GM23248 (cell line): ENCODE data around the gene TRIM69. TPM values are rescaled to one million over a fixed set of nuclear protein-coding genes. Genes with fewer than 3 reads are reported as not detected.
"Not testable (repeated sequence)": the region's sequence is repeated elsewhere in the genome, so short reads cannot be mapped to it uniquely, and the experiment has no call there.

Experiments used
- DNase-seq: peaks from one replicate; pipeline ENCODE4 v3.0.0-alpha.2; 2015
- H2AFZ ChIP-seq: fragments of 200-600 bp; sonication (generic); 2 replicates; pipeline ENCODE4 v1.6.1; 2016; ENCODE audit warnings: antibody characterized with exemption
- H3F3A ChIP-seq: fragments of 200-600 bp; sonication (generic); 2 replicates; pipeline ENCODE4 v1.6.1; 2016; ENCODE audit warnings: mild to moderate bottlenecking, antibody characterized with exemption, mixed run types; ENCODE audit not compliant: insufficient read depth
- H3K27ac ChIP-seq: fragments of 200-600 bp; sonication (generic); 2 replicates; pipeline ENCODE4 v1.5.1; 2016; ENCODE audit warnings: mild to moderate bottlenecking
- H3K27me3 ChIP-seq: fragments of 200-600 bp; sonication (generic); replicated peaks from 2 replicates; pipeline ENCODE4 v1.6.1; 2016; ENCODE audit warnings: mild to moderate bottlenecking; ENCODE audit not compliant: insufficient read depth
- H3K36me3 ChIP-seq: fragments of 200-600 bp; sonication (generic); 2 replicates; pipeline ENCODE4 v1.6.1; 2016; ENCODE audit warnings: low read depth, mild to moderate bottlenecking
- H3K4me1 ChIP-seq: fragments of 200-600 bp; sonication (generic); 2 replicates; pipeline ENCODE4 v1.6.1; 2016; ENCODE audit warnings: mild to moderate bottlenecking; ENCODE audit not compliant: insufficient read depth
- H3K4me2 ChIP-seq: fragments of 200-600 bp; sonication (generic); one replicate; pipeline ENCODE4 v1.6.1; 2016; ENCODE audit warnings: mild to moderate bottlenecking; ENCODE audit not compliant: unreplicated experiment
- H3K4me3 ChIP-seq: fragments of 200-600 bp; sonication (generic); 2 replicates; pipeline ENCODE4 v1.5.1; 2016; ENCODE audit warnings: mild to moderate bottlenecking
- H3K79me2 ChIP-seq: fragments of 200-600 bp; sonication (generic); 2 replicates; pipeline ENCODE4 v1.6.1; 2016; ENCODE audit warnings: mild to moderate bottlenecking; ENCODE audit not compliant: insufficient read depth
- H3K9ac ChIP-seq: fragments of 200-600 bp; sonication (generic); 2 replicates; pipeline ENCODE4 v1.6.1; 2016; ENCODE audit warnings: mild to moderate bottlenecking
- H3K9me2 ChIP-seq: fragments of 200-600 bp; sonication (generic); 2 replicates; pipeline ENCODE4 v1.6.1; 2016; ENCODE audit warnings: mixed run types, mild to moderate bottlenecking, moderate library complexity; ENCODE audit not compliant: insufficient read depth
- H3K9me3 ChIP-seq: fragments of 200-600 bp; sonication (generic); one replicate; pipeline ENCODE4 v1.6.1; 2017; ENCODE audit warnings: low read depth
- H4K20me1 ChIP-seq: fragments of 200-600 bp; sonication (generic); 2 replicates; pipeline ENCODE4 v1.6.0; 2016; ENCODE audit not compliant: insufficient read depth
- EZH2 ChIP-seq: fragments of 200-600 bp; sonication (generic); IDR thresholded peaks from 2 replicates; pipeline ENCODE4 v1.6.1; 2018; ENCODE audit warnings: antibody characterized with exemption, mild to moderate bottlenecking; ENCODE audit not compliant: insufficient read depth, poor library complexity, severe bottlenecking
- EZH2phosphoT487 ChIP-seq: fragments of 200-600 bp; sonication (generic); IDR thresholded peaks from 2 replicates; pipeline ENCODE4 v1.6.1; 2018; ENCODE audit warnings: antibody characterized with exemption, moderate library complexity, mild to moderate bottlenecking, low read depth; ENCODE audit not compliant: insufficient read depth
- WGBS, 2 experiments: methylation state at CpG; one replicate each; pipeline ENCODE4 v1.1.6; 2015 to 2017; ENCODE audit warnings: low lambda C conversion rate in 2 of 2, low coverage in 1 of 2; ENCODE audit errors: missing lambda C conversion rate in 2 of 2; 5-methylcytosine and 5-hydroxymethylcytosine counted together
- in situ Hi-C: fragments of 300-500 bp; cut with MboI; formaldehyde crosslinking; loops from 2 replicates; pipeline ENCODE4 v1.15.0; 2020
- polyA plus RNA-seq: library from polyadenylated mRNA; unstranded; fragments of >200 nt; fragmentation: Nextera tagmentation; extraction: Ambion mirVana; gene quantifications from 2 replicates; pipeline ENCODE4 v1.2.1, GENCODE V29; 2016
- total RNA-seq: library from RNA; depleted of rRNA; stranded (reverse); fragments of >200 nt; shearing (Covaris generic); gene quantifications from 2 replicates; pipeline ENCODE4 v1.2.3, GENCODE V29; 2014

The TRIM69 gene
- total and polyA plus RNA-seq, 2 experiments from 2014 or later: 8.9 to 9.2 TPM

DNA sequence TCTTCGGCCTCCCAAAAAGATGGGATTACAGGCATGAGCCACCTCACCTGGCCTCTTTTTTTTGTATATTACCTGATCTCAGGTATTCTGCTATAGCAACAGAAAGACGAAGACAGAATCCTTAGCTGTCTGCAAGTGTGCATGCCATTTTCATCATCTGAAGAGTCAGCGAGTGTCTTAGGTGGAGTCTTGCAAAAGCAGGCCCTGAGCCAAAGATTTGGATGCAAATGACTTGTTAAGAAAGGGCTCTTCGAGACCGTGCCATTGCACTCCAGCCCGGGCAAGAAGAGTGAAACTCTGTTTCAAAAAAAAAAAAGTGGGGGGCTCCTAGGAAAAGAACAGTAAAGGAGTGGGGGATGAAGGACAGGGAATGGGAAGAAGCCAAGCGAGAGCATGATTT lies 10.2 kb upstream of the TRIM69 start:
- 31 to 50% methylated on average over 7 of the region's 7 CpGs for WGBS, 2 experiments
- DNase-seq: peak; percentile 58
- Histone ChIP-seq H3K4me3 (peak overlapping the region; percentile 54), H3K36me3 (no peaks in the 10 kb centered on the region), H4K20me1 (no peaks in the 10 kb centered on the region), H3K9me3 (no peaks in the 10 kb centered on the region), H2AFZ (peak overlapping the region; percentile 84), H3K9ac (peak overlapping the region; percentile 51), H3K9me2 (no peaks in the 10 kb centered on the region), H3K27me3 (no peaks in the 10 kb centered on the region), H3F3A (peaks cover 32% of the 10 kb centered on the region), H3K27ac (peak overlapping the region; percentile 95), H3K79me2 (peaks cover 14% of the 10 kb centered on the region), H3K4me2 (peak overlapping the region; percentile 86), H3K4me1 (peaks cover 34% of the 10 kb centered on the region)
- in situ Hi-C loops: loop anchor here (25.0 kb wide), 1 partner anchor 139 kb away; no protein-coding TSS in a partner anchor
- TF ChIP-seq EZH2: no peak
- TF ChIP-seq EZH2phosphoT487: no peak

DNA sequence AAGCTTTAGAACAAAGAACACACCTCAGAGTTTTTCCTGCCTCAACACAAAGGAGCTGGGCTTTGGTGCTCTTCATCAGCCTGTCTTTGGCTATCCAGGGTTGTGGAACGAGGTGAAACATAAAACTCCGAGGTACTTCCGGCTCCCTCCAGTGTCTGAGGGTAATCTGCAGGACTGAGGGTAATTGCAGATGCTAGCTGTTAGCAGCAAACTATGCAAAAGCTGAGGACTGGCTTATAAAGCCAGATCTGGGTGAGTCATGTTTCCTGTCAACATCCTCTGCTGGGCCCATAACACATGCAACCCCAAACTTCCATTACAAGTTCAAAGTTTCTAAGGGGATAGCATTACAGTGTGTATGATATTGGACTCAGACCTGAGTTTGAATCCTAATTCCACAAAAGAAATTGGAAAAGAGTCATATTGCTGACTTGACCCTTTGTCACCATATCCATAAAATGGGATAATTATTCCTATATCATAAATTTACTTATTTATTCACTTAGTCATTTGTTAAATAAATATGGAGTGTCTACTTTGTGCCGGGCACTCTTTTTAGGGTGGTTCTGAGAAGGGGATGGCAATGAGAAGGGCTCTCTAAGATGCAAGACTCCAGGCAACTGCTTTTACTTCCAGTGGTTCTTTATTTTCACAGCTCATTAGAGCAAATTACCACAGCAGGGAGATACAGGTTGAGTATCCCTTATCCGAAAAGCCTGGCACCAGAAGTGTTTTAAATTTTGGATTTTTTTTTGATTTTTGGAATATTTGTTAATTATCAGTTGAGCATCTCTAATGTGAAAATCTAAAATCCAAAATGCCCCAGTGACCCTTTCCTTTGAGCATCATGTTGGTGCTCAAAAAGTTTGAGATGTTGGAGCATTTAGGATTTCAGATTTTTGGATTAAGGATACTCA lies 9.5 kb upstream of the TRIM69 start:
- H3K27ac ChIP-seq: peak overlapping the region; percentile 95
- peak overlapping the region; percentile 84 for H2AFZ ChIP-seq
- peaks cover 32% of the 10 kb centered on the region for H3F3A ChIP-seq
- H3K79me2 ChIP-seq: peaks cover 14% of the 10 kb centered on the region
- H3K4me3 ChIP-seq: peak overlapping the region; percentile 54
- TF ChIP-seq EZH2: no peak
- no peak for TF ChIP-seq EZH2phosphoT487
- H3K9me2 ChIP-seq: no peaks in the 10 kb centered on the region
- H3K9ac ChIP-seq: peak overlapping the region; percentile 51
- no peaks in the 10 kb centered on the region for H3K9me3 ChIP-seq
- H3K4me2 ChIP-seq: peak overlapping the region; percentile 86
- peak; percentile 95 for DNase-seq
- in situ Hi-C loops: loop anchor here (25.0 kb wide), 1 partner anchor 140 kb away; no protein-coding TSS in a partner anchor
- no peaks in the 10 kb centered on the region for H3K36me3 ChIP-seq
- no peaks in the 10 kb centered on the region for H3K27me3 ChIP-seq
- no peaks in the 10 kb centered on the region for H4K20me1 ChIP-seq
- WGBS, 2 experiments: 4 to 8% methylated on average over 5 of the region's 5 CpGs
- H3K4me1 ChIP-seq: peaks cover 34% of the 10 kb centered on the region

DNA sequence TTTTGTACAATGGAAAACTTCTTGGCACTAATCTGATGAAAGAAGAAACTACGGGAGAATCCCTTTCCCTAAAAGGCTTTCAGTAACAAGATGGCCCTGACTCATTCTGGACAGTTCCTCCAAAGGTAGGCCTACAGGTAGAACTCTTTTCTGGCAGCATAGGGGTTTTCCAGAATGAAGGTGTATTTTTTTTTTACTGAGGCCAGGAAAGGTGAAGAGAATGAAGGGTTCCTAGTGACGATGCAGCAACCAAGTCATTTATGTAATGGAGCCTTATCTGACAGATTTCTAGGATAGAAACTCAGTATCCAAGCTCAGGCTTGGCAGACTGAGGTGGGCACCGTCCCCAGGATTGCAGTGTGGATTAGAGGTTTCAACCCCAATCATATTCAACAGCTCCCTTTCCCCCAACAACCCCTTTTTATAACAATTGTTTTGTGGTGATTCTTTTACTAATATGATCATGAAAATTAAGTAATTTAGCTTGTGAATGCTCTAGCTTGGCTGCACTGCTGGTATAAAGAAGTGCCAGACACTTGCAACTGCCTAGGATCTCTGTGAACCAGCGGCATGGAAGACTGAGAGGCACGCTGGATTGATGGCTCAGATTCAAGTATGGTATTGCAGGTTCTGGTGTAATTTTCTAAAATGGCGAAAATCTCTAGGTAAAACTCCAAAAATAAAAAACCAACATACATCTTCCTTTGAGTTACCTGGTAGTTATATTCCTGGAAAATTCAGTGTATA lies 8.7 kb upstream of the TRIM69 start:
- no peak for DNase-seq
- peaks cover 32% of the 10 kb centered on the region for H3F3A ChIP-seq
- no peaks in the 10 kb centered on the region for H3K36me3 ChIP-seq
- in situ Hi-C loops: loop anchor here (25.0 kb wide), 1 partner anchor 140 kb away; no protein-coding TSS in a partner anchor
- H3K4me1 ChIP-seq: peaks cover 34% of the 10 kb centered on the region
- H3K4me2 ChIP-seq: peak overlapping the region; percentile 86
- H3K27ac ChIP-seq: peak overlapping the region; percentile 95
- peak overlapping the region; percentile 96; the same call in 1 of the 2 replicates for H3K4me3 ChIP-seq
- H3K9me2 ChIP-seq: no peaks in the 10 kb centered on the region
- H2AFZ ChIP-seq: peak overlapping the region; percentile 84; the same call in 1 of the 2 replicates
- WGBS, 2 experiments: 81 to 82% methylated on average over 6 of the region's 6 CpGs
- H3K9ac ChIP-seq: peak overlapping the region; percentile 87
- no peaks in the 10 kb centered on the region for H3K27me3 ChIP-seq
- H4K20me1 ChIP-seq: no peaks in the 10 kb centered on the region
- TF ChIP-seq EZH2 (no peak), EZH2phosphoT487 (no peak)
- H3K9me3 ChIP-seq: no peaks in the 10 kb centered on the region
- peaks cover 14% of the 10 kb centered on the region for H3K79me2 ChIP-seq

DNA sequence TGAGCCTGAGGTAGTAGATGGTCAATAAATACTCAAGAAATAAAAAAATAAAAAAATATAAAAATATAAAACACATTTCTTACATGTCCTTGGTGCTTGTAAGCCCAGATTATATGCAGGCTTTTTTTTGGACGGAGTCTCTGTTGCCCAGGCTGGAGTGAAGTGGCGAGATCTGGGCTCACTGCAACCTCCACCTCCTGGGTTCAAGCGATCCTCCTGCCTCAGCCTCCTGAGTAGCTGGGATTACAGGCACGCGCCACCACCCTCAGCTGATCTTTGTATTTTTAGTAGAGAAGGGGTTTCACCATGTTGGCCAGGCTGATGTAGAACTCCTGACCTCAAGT lies 8.1 kb upstream of the TRIM69 start:
- H3K9ac ChIP-seq: peak overlapping the region; percentile 87
- not testable (repeated sequence) for H3K36me3 ChIP-seq, H3K9me3 ChIP-seq, H3K27me3 ChIP-seq, H4K20me1 ChIP-seq, DNase-seq, H3K9me2 ChIP-seq
- WGBS, 2 experiments: 83 to 86% methylated on average over 5 of the region's 5 CpGs
- H3K4me1 ChIP-seq: peaks cover 34% of the 10 kb centered on the region
- H3K79me2 ChIP-seq: peaks cover 14% of the 10 kb centered on the region
- H3K4me3 ChIP-seq: peak overlapping the region; percentile 96
- peak overlapping the region; percentile 95 for H3K27ac ChIP-seq
- H3F3A ChIP-seq: peaks cover 32% of the 10 kb centered on the region
- H3K4me2 ChIP-seq: peak overlapping the region; percentile 86
- in situ Hi-C loops: loop anchor here (25.0 kb wide), 1 partner anchor 141 kb away; no protein-coding TSS in a partner anchor
- peak overlapping the region; percentile 92 for H2AFZ ChIP-seq
